ENCODE measurements around the gene PAGE2. TPM values are rescaled to one million over a fixed set of nuclear protein-coding genes. Genes with fewer than 3 reads are reported as not detected.

Gene PAGE2
- total RNA-seq, 2 donors from 2014 or later = not detected

DNA sequence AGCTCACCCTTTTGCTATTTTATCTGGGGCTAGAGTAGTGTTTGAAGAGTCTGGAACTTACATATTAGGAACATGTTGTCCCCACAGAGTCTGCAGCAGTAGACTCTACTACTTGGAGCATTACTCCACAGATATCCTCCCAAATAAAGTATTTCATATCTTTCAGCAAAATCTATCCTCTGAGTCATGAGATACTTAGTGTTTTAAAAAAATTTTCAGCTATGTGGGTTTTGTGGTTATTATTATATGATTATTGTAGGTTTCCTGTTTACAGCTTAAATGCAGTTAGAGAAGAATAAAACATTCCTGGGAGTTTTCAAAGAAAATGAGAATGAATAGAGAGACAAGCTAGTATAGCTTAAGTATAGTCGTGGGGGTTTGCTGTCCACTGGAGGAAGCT is 30.9 kb downstream of the PAGE2 start:
- Histone ChIP-seq H3K4me3 (no peak overlapping the region), H3K36me3 (no peaks in the 10 kb centered on the region), H3K27me3 (no peaks in the 10 kb centered on the region), H3K27ac (no peak overlapping the region), H3K9me3 (no peaks in the 10 kb centered on the region), H3K4me1 (no peaks in the 10 kb centered on the region)
- no peak for DNase-seq (ENCODE audit: low spot score)
- TF ChIP-seq, protein P1, sequence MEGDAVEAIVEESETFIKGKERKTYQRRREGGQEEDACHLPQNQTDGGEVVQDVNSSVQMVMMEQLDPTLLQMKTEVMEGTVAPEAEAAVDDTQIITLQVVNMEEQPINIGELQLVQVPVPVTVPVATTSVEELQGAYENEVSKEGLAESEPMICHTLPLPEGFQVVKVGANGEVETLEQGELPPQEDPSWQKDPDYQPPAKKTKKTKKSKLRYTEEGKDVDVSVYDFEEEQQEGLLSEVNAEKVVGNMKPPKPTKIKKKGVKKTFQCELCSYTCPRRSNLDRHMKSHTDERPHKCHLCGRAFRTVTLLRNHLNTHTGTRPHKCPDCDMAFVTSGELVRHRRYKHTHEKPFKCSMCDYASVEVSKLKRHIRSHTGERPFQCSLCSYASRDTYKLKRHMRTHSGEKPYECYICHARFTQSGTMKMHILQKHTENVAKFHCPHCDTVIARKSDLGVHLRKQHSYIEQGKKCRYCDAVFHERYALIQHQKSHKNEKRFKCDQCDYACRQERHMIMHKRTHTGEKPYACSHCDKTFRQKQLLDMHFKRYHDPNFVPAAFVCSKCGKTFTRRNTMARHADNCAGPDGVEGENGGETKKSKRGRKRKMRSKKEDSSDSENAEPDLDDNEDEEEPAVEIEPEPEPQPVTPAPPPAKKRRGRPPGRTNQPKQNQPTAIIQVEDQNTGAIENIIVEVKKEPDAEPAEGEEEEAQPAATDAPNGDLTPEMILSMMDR (IDR thresholded peaks at IDR 0.05) = no peak

DNA sequence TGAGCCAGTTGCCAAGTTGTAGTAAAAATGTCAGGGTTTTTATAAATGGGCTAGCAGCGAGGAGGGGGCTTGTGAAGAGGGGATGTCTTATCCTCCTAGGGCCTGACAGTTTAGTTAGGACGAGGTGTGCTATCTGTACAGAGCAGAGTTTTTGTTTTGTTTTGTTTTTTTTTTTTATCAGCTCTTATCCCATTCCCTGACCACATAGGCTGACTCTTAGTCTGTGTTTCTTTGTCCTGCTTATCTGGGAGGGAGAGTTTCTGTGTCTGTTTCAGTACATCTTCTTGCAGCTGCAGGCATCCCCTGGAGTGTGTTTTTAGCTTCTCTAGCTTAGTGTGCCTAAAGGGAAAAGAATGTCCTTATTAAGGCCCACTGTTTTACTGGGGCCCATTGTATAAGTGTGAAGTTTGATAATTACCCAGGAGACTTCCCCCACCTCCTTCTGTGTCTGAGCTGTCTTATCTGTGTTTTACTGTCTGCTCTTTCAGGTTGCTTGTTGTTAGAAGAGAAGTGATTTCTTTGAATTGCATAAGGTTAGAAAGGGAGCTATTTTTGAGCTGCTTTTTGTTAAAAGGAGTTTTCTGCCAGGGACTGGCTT is 32.0 kb downstream of the PAGE2 start:
- no peak overlapping the region for H3K27ac ChIP-seq
- no peaks in the 10 kb centered on the region for H3K9me3 ChIP-seq
- TF ChIP-seq, protein P1 (IDR thresholded peaks at IDR 0.05) = no peak
- H3K27me3 ChIP-seq = no peaks in the 10 kb centered on the region
- no peaks in the 10 kb centered on the region for H3K4me1 ChIP-seq
- DNase-seq (ENCODE audit: low spot score) = no peak
- no peaks in the 10 kb centered on the region for H3K36me3 ChIP-seq
- no peak overlapping the region for H3K4me3 ChIP-seq

DNA sequence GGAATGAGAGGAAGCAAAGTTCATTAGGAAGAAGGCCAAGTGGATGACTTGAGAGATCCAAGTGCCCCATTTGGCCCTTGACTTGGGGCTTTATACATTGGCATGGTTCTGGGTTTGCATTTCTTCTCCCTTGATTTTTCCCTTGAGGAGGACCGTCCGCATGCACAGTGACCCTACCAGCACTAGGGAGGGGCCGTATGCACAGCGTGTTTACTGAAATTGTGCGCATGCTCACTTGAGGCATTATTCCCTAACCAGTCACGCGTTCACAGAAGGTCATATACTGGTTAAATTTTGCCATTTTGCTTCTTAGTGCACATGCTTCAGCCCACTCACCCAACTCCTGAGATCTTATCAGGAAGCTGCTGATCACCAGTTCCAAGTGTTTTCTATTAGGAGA is 35.1 kb downstream of the PAGE2 start:
- no peak for DNase-seq (ENCODE audit: low spot score)
- H3K36me3 ChIP-seq = no peaks in the 10 kb centered on the region
- no peak overlapping the region for H3K27ac ChIP-seq
- H3K4me3 ChIP-seq = no peak overlapping the region
- no peaks in the 10 kb centered on the region for H3K27me3 ChIP-seq
- TF ChIP-seq, protein P1 (IDR thresholded peaks at IDR 0.05) = no peak
- H3K9me3 ChIP-seq = no peaks in the 10 kb centered on the region
- no peaks in the 10 kb centered on the region for H3K4me1 ChIP-seq

DNA sequence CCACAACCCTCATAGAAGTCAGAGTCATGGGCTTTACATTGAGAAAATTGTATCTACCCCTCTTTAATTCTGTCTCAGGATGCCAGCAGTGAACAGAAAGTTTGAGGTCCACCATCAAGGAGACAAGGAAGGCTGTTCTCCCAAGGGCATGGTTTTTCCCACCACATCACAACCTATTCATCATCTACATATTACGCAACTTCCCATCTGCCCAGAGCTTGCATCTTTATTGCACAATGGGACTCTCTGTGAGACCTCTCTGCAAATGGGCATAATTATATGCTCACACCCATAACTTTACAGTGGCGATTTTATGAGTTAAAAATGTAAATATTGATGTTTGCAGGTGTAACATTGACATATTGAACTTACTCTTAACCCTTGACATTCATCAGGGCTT is 38.9 kb downstream of the PAGE2 start:
- Histone ChIP-seq H3K27me3 (no peaks in the 10 kb centered on the region), H3K4me3 (no peak overlapping the region), H3K9me3 (no peaks in the 10 kb centered on the region), H3K27ac (no peak overlapping the region), H3K36me3 (no peaks in the 10 kb centered on the region), H3K4me1 (no peaks in the 10 kb centered on the region)
- TF ChIP-seq, protein P1 (IDR thresholded peaks at IDR 0.05) = no peak
- DNase-seq (ENCODE audit: low spot score) = no peak

DNA sequence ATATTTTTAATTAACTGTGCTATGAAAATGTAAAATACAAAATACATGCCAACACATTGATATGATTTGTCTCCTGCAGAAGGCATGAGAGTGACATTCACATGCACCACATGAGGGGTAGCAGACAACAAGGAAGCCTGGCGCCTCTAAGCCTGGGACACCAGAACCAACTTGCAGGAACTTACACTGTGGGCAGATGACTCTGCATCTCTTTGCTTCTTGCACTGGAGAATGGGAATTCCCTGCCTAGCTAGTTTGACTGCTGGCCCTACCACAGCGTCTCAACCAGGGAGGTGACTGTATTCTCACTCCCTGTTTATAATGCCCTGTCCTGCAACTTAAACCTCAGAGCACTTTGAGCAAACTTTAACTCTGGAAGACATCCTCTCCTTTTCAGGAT is 40.5 kb downstream of the PAGE2 start:
- Histone ChIP-seq H3K4me1 (no peaks in the 10 kb centered on the region), H3K27ac (no peak overlapping the region), H3K36me3 (no peaks in the 10 kb centered on the region), H3K4me3 (no peak overlapping the region), H3K9me3 (no peaks in the 10 kb centered on the region), H3K27me3 (no peaks in the 10 kb centered on the region)
- no peak for DNase-seq (ENCODE audit: low spot score)
- TF ChIP-seq, protein P1 (IDR thresholded peaks at IDR 0.05) = no peak

DNA sequence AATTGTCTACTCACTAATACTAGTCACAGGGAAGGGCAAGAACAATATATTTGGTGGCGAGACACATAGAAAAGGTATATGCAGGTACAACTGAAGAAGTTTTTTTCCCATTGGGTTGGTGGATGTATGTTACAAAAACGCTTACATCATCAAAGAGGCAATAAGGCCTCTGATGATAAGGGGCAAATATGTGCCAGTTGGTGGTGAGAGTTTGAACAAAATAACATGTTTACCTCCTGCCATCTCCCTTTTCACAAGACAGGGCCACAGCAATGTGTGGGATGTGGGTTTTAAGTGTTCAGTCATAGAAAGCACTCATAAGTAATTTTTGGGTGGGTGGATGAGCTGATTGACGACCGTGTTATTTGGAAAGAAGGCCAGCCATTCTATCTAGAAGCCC is 41.7 kb downstream of the PAGE2 start:
- TF ChIP-seq, protein P1 (IDR thresholded peaks at IDR 0.05) = no peak

More for the DNA sequence above, 41.7 kb downstream of the PAGE2 start:
- H3K4me3 ChIP-seq = no peak overlapping the region
- no peaks in the 10 kb centered on the region for H3K36me3 ChIP-seq
- H3K9me3 ChIP-seq = no peaks in the 10 kb centered on the region
- no peaks in the 10 kb centered on the region for H3K4me1 ChIP-seq
- no peak overlapping the region for H3K27ac ChIP-seq
- H3K27me3 ChIP-seq = no peaks in the 10 kb centered on the region
- DNase-seq (ENCODE audit: low spot score) = no peak
